IMR-90 (cell line): ENCODE measurements around the gene LMX1A. TPM values are rescaled to one million over a fixed set of nuclear protein-coding genes. Genes with fewer than 3 reads are reported as not detected.

ENCODE experiments used
- ATAC-seq: fragments of 200-7000 bp; cut with Tn5 transposase; 2 replicates; pipeline ENCODE4 v1.9.1; 2020; ENCODE audit warnings: low read depth, mild to moderate bottlenecking, moderate library complexity
- BruUV-seq: library from RNA; stranded (reverse); fragments of 400-500 nt; replicated peaks from 2 replicates; lab custom pipeline; 2021; lab: Mats Ljungman, UMichigan
- CTCF ChIA-PET: fragments of 300-600 bp; formaldehyde crosslinking; extraction: SDS; loops from one replicate; lab custom pipeline; 2021; ENCODE audit warnings: antibody characterized with exemption; lab: Yijun Ruan, JAX
- POLR2A ChIA-PET: fragments of 300-600 bp; sonication (Branson Sonifier 250); formaldehyde crosslinking; loops from one replicate; lab custom pipeline; 2022; ENCODE audit warnings: antibody characterized with exemption; ENCODE audit not compliant: unreplicated experiment; lab: Charles Lee
- DNase-seq: peaks from one replicate; pipeline ENCODE4 v3.0.0; 2013
- H2AFZ ChIP-seq: replicated peaks from 2 replicates; pipeline ENCODE3; 2013; ENCODE audit warnings: low read length, mild to moderate bottlenecking; ENCODE audit not compliant: poor library complexity
- H2AK5ac ChIP-seq: 2 replicates; pipeline ENCODE4 v1.6.1; 2013; ENCODE audit warnings: low read depth, low read length, inconsistent platforms
- H2AK9ac ChIP-seq: replicated peaks from 2 replicates; pipeline ENCODE3; 2013; ENCODE audit warnings: mild to moderate bottlenecking, low read depth, low read length, moderate library complexity; ENCODE audit not compliant: poor library complexity
- H2BK120ac ChIP-seq: 2 replicates; pipeline ENCODE4 v1.6.1; 2013; ENCODE audit warnings: low read depth, low read length, inconsistent platforms
- H2BK15ac ChIP-seq: 3 replicates; pipeline ENCODE4 v1.6.1; 2013; ENCODE audit warnings: low read depth, low read length, inconsistent platforms
- H2BK20ac ChIP-seq: 2 replicates; pipeline ENCODE4 v1.6.1; 2013; ENCODE audit warnings: low read depth, mild to moderate bottlenecking, inconsistent platforms, low read length, moderate library complexity
- H2BK5ac ChIP-seq: 2 replicates; pipeline ENCODE4 v1.6.1; 2013; ENCODE audit warnings: mild to moderate bottlenecking, low read depth, low read length, inconsistent platforms; ENCODE audit not compliant: poor library complexity, severe bottlenecking
- H3K14ac ChIP-seq: replicated peaks from 2 replicates; pipeline ENCODE4 v1.6.1; 2013; ENCODE audit warnings: low read depth, low read length, inconsistent platforms
- H3K18ac ChIP-seq: 2 replicates; pipeline ENCODE4 v1.6.1; 2013; ENCODE audit warnings: low read depth, low read length, control low read depth
- H3K23ac ChIP-seq: 2 replicates; pipeline ENCODE4 v1.6.1; 2013; ENCODE audit warnings: low read depth, low read length, inconsistent platforms
- H3K27ac ChIP-seq: 2 replicates; pipeline ENCODE4 v1.5.1; 2013; ENCODE audit warnings: mild to moderate bottlenecking, control low read depth, low read length; ENCODE audit not compliant: insufficient read depth
- H3K27me3 ChIP-seq: 2 replicates; pipeline ENCODE4 v1.6.1; 2013; ENCODE audit warnings: low read length; ENCODE audit not compliant: control insufficient read depth, insufficient read depth
- H3K36me3 ChIP-seq: 2 replicates; pipeline ENCODE4 v1.6.1; 2013; ENCODE audit warnings: low read length, mixed read lengths; ENCODE audit not compliant: control insufficient read depth, insufficient read depth
- H3K4ac ChIP-seq: 2 replicates; pipeline ENCODE4 v1.6.1; 2013; ENCODE audit warnings: low read depth, low read length, inconsistent platforms
- H3K4me1 ChIP-seq: 2 replicates; pipeline ENCODE4 v1.6.1; 2013; ENCODE audit warnings: low read length, mixed read lengths; ENCODE audit not compliant: control insufficient read depth, insufficient read depth
- H3K4me2 ChIP-seq: 2 replicates; pipeline ENCODE4 v1.6.1; 2013; ENCODE audit warnings: low read depth, mild to moderate bottlenecking, control low read depth, low read length, moderate library complexity
- H3K4me3 ChIP-seq: 2 replicates; pipeline ENCODE4 v1.5.1; 2013; ENCODE audit warnings: low read depth, mild to moderate bottlenecking, control low read depth, low read length, moderate library complexity; ENCODE audit not compliant: insufficient read depth
- H3K56ac ChIP-seq: 2 replicates; pipeline ENCODE4 v1.6.1; 2013; ENCODE audit warnings: low read length, inconsistent platforms; ENCODE audit not compliant: insufficient read depth; ENCODE audit errors: extremely low read depth
- H3K79me1 ChIP-seq, 2 experiments: 2 replicates each; pipeline ENCODE4 v1.6.1; 2013; ENCODE audit warnings: low read length in 2 of 2, inconsistent platforms in 1 of 2, low read depth in 1 of 2
- H3K9ac ChIP-seq: 2 replicates; pipeline ENCODE4 v1.6.1; 2013; ENCODE audit warnings: low read depth, low read length, control low read depth
- H3K9me1 ChIP-seq: 2 replicates; pipeline ENCODE4 v1.6.1; 2013; ENCODE audit warnings: low read length, inconsistent platforms; ENCODE audit not compliant: insufficient read depth
- H3K9me3 ChIP-seq: 2 replicates; pipeline ENCODE4 v1.6.1; 2013; ENCODE audit warnings: low read length; ENCODE audit not compliant: control insufficient read depth, insufficient read depth
- H4K20me1 ChIP-seq: 2 replicates; pipeline ENCODE4 v1.6.1; 2013; ENCODE audit warnings: low read length, inconsistent platforms; ENCODE audit not compliant: insufficient read depth
- H4K5ac ChIP-seq: 2 replicates; pipeline ENCODE4 v1.6.1; 2013; ENCODE audit warnings: mild to moderate bottlenecking, low read depth, low read length, control low read depth
- H4K8ac ChIP-seq, 2 experiments: 2 replicates each; pipeline ENCODE4 v1.6.1; 2013; ENCODE audit warnings: low read depth in 2 of 2, low read length in 2 of 2, control low read depth in 1 of 2, inconsistent platforms in 1 of 2
- H4K91ac ChIP-seq: 2 replicates; pipeline ENCODE4 v1.6.1; 2013; ENCODE audit warnings: low read depth, low read length, inconsistent platforms; ENCODE audit not compliant: insufficient read depth
- CEBPB ChIP-seq: IDR thresholded peaks from 2 replicates; pipeline ENCODE4 v1.6.1; 2012; ENCODE audit warnings: low read depth, low read length, improper control_type of control experiment
- CTCF ChIP-seq: conservative IDR thresholded peaks from 2 replicates; pipeline ENCODE4 v1.5.1; 2012; ENCODE audit warnings: mild to moderate bottlenecking, low read depth, low read length, improper control_type of control experiment
- FOS ChIP-seq: fragments of 150-350 bp; IDR thresholded peaks from 2 replicates; pipeline ENCODE4 v1.6.1; 2016; ENCODE audit warnings: low read depth, low read length
- MAFK ChIP-seq: IDR thresholded peaks from 2 replicates; pipeline ENCODE4 v1.6.1; 2012; ENCODE audit warnings: low read depth, low read length, improper control_type of control experiment
- MXI1 ChIP-seq: IDR thresholded peaks from 2 replicates; pipeline ENCODE4 v1.6.1; 2012; ENCODE audit warnings: low read depth, mild to moderate bottlenecking, low read length, moderate library complexity, borderline replicate concordance
- RAD21 ChIP-seq: IDR thresholded peaks from 2 replicates; pipeline ENCODE4 v1.6.1; 2012; ENCODE audit warnings: low read length, improper control_type of control experiment
- WGBS, 2 experiments: methylation state at CpG; one replicate each; pipeline versions ENCODE4 v1.1.5 to v1.1.7; 2013; ENCODE audit warnings: missing lambda C conversion rate in 2 of 2; ENCODE audit not compliant: insufficient read length in 1 of 2; ENCODE audit errors: extremely low coverage in 2 of 2; 5-methylcytosine and 5-hydroxymethylcytosine counted together
- dilution Hi-C: fragments of 300-500 bp; cut with HindIII; formaldehyde crosslinking; loops from one replicate; pipeline ENCODE4 v1.14.3; 2018; ENCODE audit warnings: low sequenced_read_pairs; ENCODE audit not compliant: unreplicated experiment
- in situ Hi-C: fragments of 300-500 bp; cut with MboI; formaldehyde crosslinking; loops from 3 replicates; pipeline ENCODE4 v1.14.3; 2019; ENCODE audit warnings: low sequenced_read_pairs, inconsistent platforms, mixed read lengths
- intact Hi-C: fragments of 100-400 bp; cut with micrococcal nuclease; formaldehyde crosslinking; loops from 2 replicates; pipeline ENCODE4 v1.10.0; 2022
- polyA plus RNA-seq, 3 experiments: library from polyadenylated mRNA; depleted of rRNA; stranded (reverse); fragments of >200 nt; gene quantifications; 2 replicates each; pipeline ENCODE4 v1.2.3, GENCODE V29; 2012; ENCODE audit warnings: low replicate concordance in 1 of 3
- total RNA-seq: library from RNA; depleted of rRNA; stranded (reverse); fragments of >200 nt; gene quantifications from 2 replicates; pipeline ENCODE4 v1.2.3, GENCODE V29; 2012

LMX1A gene
- total and polyA plus RNA-seq, 2 of the 4 experiments (the other 2 are of a cell fraction), result not detected

GRCh38 chr1:165259706-165260428 lies 96.6 kb downstream of the LMX1A start:
- no peak overlapping the region for H3K4ac ChIP-seq
- TF ChIP-seq MAFK (no peak), RAD21 (no peak), CEBPB (no peak), CTCF (no peak), MXI1 (no peak), FOS (no peak)
- H2BK120ac ChIP-seq, result no peak overlapping the region
- DNase-seq, result no peak
- H2BK5ac ChIP-seq, result no peak overlapping the region
- no peak overlapping the region for H2BK20ac ChIP-seq
- H3K4me2 ChIP-seq, result no peak overlapping the region
- ATAC-seq, result no peak
- no peaks in the 10 kb centered on the region for H4K20me1 ChIP-seq
- no peaks in the 10 kb centered on the region for H3K27me3 ChIP-seq
- no peak overlapping the region for H2AK9ac ChIP-seq
- no peak overlapping the region for H2AK5ac ChIP-seq
- no peak overlapping the region for H3K14ac ChIP-seq
- H4K91ac ChIP-seq, result no peak overlapping the region
- no peak overlapping the region for H3K56ac ChIP-seq
- BruUV-seq, result no TSS peak
- in situ Hi-C loops, result no loop called here
- H3K18ac ChIP-seq, result no peak overlapping the region
- POLR2A ChIA-PET, result no interaction called here
- no CpG with 5 or more reads among the region's 3 CpGs for WGBS, 2 experiments
- H4K8ac ChIP-seq, result no peak overlapping the region
- H3K9ac ChIP-seq, result no peak overlapping the region
- no peak overlapping the region for H3K4me3 ChIP-seq
- intact Hi-C loops, result loop anchor here (5.0 kb wide), 1 partner anchor 332 kb away; no protein-coding TSS in a partner anchor
- H3K23ac ChIP-seq, result no peak overlapping the region
- H3K4me1 ChIP-seq, result no peaks in the 10 kb centered on the region
- H4K5ac ChIP-seq, result no peak overlapping the region
- H2BK15ac ChIP-seq, result no peak overlapping the region
- CTCF ChIA-PET, result no interaction called here
- no peak overlapping the region for H3K27ac ChIP-seq
- no peaks in the 10 kb centered on the region for H3K9me3 ChIP-seq
- no peaks in the 10 kb centered on the region for H3K36me3 ChIP-seq
- no peak overlapping the region for H2AFZ ChIP-seq
- no peaks in the 10 kb centered on the region for H3K79me1 ChIP-seq
- dilution Hi-C loops, result no loop called here
- H3K9me1 ChIP-seq, result no peaks in the 10 kb centered on the region
